Embryonic facial prominence (tissue), 1 donor: ENCODE data around the gene PAQR6.

Source experiments
- DNase-seq: peaks from one replicate; pipeline ENCODE4 v3.0.0-alpha.2; 2016; ENCODE audit errors: extremely low spot score

Gene PAQR6

GRCh38 chr1:156195853-156196252 is 52.0 kb downstream of the PAQR6 start:
- no peak for DNase-seq

- no peak for DNase-seq
Measured at GRCh38 chr1:156194300-156194652, 53.6 kb downstream of the PAQR6 start.

- DNase-seq = peak; percentile 96
Measured at GRCh38 chr1:156193488-156194299, 54.2 kb downstream of the PAQR6 start, which contains the start of gene SLC25A44. SLC25A44 (plus strand) TSS chr1:156194104; CDS start chr1:156199848, 5,744 bp downstream.
